Fibroblast of lung (primary cell): ENCODE data around the gene ADAMTS9.

Experiments used
- CTCF ChIP-seq, 2 donors: IDR thresholded peaks in 1 of 2; conservative IDR thresholded peaks in 1 of 2; 1 replicate in 1 of 2; 2 replicates in 1 of 2; pipeline ENCODE4 v1.5.1; 2011 to 2012; ENCODE audit warnings: low read length in 2 of 2, control low read depth in 1 of 2, inconsistent platforms in 1 of 2, low read depth in 1 of 2, mild to moderate bottlenecking in 1 of 2
- EZH2 ChIP-seq: IDR thresholded peaks from 2 replicates; pipeline ENCODE4 v1.5.1; 2012; ENCODE audit warnings: low read length, control low read depth, mild to moderate bottlenecking; ENCODE audit errors: missing control alignments

DNA sequence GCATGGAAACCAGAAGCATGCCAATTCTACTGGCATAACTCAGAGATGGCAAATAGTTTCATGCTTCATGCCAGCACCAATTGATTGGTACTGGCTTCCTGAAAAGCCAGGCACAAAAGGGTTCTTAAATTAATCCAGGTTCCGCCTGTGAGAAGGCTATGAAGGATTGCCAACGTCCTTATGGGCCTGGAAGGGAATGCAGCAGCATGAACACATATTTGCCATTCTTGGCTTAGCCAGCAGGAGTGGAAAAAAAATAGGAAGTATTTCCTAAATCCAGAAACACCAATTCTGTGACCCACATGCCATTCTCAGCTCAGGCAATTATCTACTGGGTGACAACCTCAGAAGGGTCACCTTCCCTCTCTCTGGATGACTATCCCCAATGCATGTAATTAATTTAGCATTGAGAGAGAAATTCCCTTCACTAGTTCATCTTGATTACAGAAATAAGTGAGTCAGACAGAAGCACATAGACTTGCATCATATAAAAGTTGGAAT is 36.0 kb downstream of the ADAMTS9 start:
- TF ChIP-seq EZH2, result no peak
- TF ChIP-seq CTCF (conservative IDR thresholded peaks at IDR 0.05 in 1 of 2, IDR thresholded peaks at IDR 0.05 in 1 of 2; ENCODE audit: low read depth in 1 of 2, low read length in 2 of 2), result peak in 1 of 2 donors; percentile 5
